Activated naive CD4-positive, alpha-beta T cell treated with Interleukin-2 at 50 U/mL for 16 hours (primary cell): ENCODE measurements around the gene CELF5.
"Not testable (repeated sequence)": the region's sequence is repeated elsewhere in the genome, so short reads cannot be mapped to it uniquely, and the experiment has no call there.

Experiments
- DNase-seq: peaks from one replicate; pipeline ENCODE4 v3.0.0-alpha.2; 2020

Gene CELF5

GRCh38 chr19:3295581-3295980 is 71.1 kb downstream of the CELF5 start:
- no peak for DNase-seq

DNA sequence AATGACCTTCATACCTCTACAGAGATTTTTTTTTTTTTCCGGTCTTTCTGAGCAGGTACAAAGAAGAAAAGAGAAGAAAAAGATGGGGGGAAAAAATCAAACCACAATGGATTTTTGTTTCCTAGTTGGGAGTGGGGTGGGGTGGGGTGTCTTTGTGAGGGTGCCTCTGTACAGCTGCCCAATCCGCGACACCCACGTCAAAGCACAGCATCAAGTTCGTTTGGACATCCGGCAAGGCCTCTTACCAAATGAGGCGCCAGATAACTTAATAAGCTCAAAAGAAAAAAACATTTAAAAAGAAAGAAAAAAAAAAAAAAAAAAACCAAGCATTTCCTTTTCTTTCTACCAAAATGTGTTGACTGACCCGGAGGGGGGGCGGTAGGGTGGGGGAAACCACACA is 71.6 kb downstream of the CELF5 start:
- DNase-seq = no peak

- no peak for DNase-seq
Observed at GRCh38 chr19:3296446-3296845, 72.0 kb downstream of the CELF5 start.

DNA sequence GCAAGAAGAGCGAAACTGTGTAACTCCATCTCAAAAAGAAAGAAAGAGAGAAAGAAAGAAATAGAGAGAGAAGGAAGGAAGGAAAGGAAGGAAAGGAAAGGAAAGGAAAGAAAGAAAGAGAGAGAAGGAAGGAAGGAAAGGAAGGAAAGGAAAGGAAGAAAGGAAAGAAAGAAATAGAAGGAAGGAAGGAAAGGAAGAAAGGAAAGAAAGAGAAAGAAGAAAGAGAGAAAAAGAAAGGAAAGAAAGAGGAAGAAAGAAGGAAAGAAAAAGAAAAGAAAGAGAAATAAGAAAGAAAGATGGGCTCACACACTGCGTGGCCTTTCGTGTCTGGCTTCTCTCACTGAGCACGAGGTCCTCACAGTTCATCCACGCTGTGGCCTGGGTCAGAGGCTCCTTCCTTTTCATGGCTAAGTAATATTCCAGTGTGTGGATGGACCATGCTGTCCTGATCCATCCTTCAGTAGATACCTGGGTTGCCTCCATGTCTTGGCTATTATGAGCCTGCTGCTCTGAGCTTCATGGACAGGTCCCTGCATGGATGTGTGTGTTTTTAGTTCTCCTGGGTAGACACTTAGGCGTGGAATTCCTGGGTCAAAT is 74.5 kb downstream of the CELF5 start:
- no peak for DNase-seq

DNA sequence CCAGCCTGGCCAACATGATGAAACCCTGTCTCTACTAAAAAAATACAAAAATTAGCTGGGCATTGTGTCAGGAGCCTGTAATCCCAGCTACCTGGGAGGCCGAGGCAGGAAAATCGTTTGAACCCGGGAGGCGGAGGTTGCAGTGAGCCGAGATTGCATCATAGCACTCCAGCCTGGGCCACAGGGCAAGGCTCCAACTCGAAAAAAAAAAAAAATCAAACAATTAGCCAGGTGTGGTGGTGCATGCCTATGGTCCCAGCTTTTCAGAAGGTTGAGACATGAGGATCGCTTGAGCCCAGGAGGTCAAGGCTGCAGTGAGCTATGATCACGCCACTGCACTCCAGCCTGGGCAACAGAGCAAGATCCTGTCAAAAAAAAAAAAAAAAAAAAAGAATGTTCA is 76.1 kb downstream of the CELF5 start:
- DNase-seq = not testable (repeated sequence)

GRCh38 chr19:3302755-3303154 is 78.3 kb downstream of the CELF5 start:
- no peak for DNase-seq

DNA sequence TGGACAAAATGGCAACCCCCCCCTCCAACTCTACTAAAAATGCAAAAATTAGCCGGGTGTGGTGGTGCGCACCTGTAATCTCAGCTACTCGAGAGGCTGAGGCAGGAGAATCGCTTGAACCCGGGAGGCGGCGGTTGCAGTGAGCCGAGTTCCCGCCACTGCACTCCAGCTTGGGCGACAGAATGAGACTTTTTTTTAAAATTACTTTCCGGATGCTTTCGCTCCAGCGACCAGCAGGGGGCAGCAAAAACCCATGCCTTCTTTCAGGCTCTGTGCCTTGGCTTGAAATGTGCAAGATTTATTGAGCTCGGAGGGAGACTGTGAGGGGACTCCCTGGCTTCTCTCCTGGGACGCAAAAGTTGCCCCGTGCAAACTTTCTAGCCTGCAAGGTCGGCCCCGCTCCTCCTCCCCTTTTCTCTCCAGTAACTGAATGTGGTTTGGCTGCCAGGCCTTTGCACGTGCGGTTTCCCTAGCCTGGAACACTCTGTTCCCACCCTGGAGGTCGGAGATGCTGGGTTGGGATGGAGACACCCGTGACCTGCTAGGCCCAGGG is 80.5 kb downstream of the CELF5 start:
- peak; percentile 80 for DNase-seq

DNA sequence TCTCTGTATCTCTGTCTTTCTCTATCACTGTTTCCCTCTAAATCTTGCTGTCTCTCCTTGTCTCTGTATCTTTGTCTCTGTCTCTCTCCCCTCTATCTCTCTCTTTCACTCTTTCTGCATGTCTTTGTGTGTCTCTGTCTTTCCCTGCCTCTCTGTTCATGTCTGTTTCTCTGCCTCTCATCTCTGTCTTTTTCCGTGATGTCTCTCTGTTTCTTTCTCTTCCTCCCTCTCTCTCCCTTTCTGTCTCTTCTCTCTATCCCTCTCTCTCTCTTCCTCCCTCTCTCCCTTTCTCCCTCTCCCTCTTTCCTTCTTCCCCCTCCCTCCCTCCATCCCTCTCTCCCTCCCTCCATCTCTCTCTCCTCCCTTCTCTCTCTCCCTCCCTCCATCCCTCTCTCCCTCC is 85.3 kb downstream of the CELF5 start:
- no peak for DNase-seq

DNA sequence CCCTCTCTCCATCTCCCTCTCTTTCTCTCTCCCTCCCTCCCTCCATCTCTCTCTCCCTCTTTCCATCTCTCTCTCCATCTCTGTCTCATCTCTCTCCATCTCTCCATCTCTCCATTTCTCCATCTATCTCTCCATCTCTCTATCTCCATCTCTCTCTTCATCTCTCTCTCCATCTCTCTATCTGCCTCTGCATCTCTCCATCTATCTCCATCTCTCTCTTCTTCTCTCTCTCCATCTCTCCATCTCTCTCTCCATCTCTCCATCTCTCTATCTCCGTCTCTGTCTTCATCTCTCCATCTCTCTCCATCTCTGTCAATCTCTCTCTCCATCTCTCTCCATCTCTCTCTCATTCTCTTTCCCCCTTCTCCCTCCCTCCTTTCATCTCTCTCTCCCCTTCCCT is 85.8 kb downstream of the CELF5 start:
- DNase-seq = no peak

- no peak for DNase-seq
Observed at GRCh38 chr19:3310711-3311110, 86.2 kb downstream of the CELF5 start.

DNA sequence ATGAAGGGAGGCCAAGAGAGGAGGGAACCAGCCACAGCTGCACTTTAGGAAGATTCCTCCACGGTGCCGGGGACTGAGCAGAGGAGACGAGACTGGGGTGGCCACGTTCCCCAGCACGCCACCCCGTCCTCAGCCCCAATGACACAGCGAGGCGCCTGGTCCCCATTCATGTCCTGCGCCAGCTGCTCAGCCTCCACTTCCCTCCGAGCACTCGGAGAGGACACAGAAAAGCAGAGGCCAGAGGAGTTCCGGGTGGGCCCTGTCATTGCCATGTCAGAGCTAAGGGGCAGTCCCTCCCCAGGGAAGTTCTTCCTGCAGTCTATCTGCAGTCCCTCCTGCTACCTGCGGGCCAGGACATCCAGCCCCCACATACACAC is 88.7 kb downstream of the CELF5 start:
- DNase-seq = no peak

- DNase-seq = no peak
Observed at GRCh38 chr19:3314962-3315675, 90.7 kb downstream of the CELF5 start.

DNA sequence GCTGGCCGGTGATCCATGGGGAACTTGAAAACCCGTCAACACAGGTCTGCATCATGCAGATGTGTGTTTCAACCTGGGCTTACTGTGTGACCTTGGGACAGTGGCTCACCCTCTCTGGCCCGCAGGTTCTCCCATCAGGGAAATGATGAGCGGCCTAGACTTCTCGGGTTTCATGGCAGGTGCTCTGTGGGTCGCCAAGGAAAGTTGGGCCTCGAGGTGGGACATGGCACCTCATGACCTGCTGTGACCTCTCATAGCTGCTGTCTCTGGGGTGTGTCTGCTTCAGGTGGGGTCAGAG is 91.2 kb downstream of the CELF5 start:
- DNase-seq = no peak

DNA sequence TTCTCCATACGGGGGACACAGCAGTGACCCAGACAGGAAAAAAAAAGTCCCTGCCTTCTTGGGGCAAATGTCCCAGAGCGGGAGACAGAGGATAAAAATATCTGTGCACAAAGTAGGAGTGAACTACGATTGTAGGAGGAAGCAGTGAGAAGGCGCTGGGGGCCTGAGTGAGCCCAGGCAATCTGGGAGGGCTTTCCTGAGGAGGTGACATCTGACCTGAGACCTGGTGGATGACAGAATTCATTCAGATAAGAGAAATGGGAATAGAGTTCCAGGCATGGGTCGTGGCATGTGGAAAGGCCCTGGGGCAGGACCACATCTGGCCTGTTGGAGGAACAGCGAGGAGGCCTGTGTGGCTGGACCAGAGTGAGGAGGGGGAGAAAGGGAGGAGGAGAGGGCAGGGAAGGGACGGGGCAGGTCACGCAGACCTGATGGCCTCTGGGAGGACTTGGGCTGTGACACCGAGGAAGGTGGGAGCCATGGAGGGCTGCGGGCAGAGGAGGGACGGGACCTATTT is 91.7 kb downstream of the CELF5 start:
- DNase-seq = no peak

- DNase-seq = no peak
Observed at GRCh38 chr19:3316659-3317207, 92.3 kb downstream of the CELF5 start.

- DNase-seq = no peak
Observed at GRCh38 chr19:3319643-3320353, 95.3 kb downstream of the CELF5 start.

- DNase-seq = no peak
Observed at GRCh38 chr19:3320354-3320670, 95.9 kb downstream of the CELF5 start.

DNA sequence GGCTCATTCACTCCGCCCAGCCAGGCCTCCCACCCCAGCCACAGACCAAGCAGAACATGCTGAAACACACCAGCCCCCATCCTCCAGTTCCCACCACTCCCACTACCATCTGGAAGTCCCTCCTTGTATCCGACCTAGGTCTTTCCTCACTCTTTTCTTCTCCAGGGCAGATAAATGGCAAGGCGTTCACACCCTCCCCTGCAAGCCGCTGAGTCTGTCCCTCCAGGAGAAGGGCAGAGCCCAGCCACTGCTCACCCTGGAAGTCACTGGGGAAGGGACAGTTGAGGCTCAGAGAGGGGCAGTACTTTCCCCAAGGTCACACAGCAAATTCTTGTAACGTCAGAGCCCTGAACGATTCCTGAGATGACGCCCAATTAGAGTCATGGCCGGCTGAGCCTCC is 96.4 kb downstream of the CELF5 start:
- DNase-seq = no peak

DNA sequence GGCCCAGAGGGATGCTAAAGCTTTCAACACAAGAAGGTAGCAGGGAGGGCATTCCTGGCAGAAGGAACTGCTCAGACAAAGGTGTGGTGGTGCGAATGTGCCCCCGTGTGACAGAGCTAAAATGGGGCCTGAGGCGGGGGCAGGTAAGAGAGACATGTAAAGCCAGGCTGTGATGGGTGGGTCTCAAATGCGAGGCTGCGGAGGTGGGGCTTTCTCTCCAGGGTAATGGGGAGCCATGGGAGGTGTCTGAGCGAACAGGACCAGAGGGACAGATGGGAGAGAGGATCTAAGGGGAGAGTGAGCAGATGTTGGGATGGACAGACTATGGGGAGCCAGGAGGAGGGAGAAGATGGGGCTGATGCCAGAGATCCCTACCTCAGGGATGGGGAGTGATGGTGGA is 97.2 kb downstream of the CELF5 start:
- DNase-seq = no peak

GRCh38 chr19:3322199-3322978 is 97.9 kb downstream of the CELF5 start:
- DNase-seq = no peak

- no peak for DNase-seq
Observed at GRCh38 chr19:3323026-3323425, 98.6 kb downstream of the CELF5 start.

DNA sequence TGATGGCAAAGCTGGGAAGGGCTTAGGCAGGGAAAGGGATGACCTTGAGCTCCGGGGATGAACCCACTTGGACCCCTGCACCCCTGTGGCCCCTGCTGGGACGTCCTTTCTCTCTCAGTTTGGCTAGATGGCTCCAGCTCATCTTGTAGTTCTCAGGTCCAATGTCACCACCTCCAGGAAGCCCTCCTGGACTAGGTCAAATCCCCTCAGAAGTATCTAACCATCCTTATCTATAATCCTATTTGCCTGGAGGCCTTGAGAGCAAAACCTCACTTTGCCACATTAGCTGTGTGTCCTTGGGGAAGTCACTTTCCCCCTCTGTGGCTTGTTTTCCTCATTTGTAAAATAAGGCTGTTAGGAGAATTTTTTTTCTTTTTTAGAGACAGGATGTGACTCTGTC is 99.2 kb downstream of the CELF5 start:
- DNase-seq = no peak

GRCh38 chr19:3324405-3324856 is 100.0 kb downstream of the CELF5 start:
- DNase-seq = peak; percentile 81
